Activated T-cell treated with anti-CD3 and anti-CD28 coated beads, Interleukin-2, amount 50 U/mL, for 48 hours (primary cell): ENCODE data around the gene EPHB2.
"Not testable (repeated sequence)": the region's sequence is repeated elsewhere in the genome, so short reads cannot be mapped to it uniquely, and the experiment has no call there.

Experiments
- DNase-seq, 2 experiments: peaks; one replicate each; pipeline ENCODE4 v3.0.0-alpha.2; 2020

The EPHB2 gene

DNA sequence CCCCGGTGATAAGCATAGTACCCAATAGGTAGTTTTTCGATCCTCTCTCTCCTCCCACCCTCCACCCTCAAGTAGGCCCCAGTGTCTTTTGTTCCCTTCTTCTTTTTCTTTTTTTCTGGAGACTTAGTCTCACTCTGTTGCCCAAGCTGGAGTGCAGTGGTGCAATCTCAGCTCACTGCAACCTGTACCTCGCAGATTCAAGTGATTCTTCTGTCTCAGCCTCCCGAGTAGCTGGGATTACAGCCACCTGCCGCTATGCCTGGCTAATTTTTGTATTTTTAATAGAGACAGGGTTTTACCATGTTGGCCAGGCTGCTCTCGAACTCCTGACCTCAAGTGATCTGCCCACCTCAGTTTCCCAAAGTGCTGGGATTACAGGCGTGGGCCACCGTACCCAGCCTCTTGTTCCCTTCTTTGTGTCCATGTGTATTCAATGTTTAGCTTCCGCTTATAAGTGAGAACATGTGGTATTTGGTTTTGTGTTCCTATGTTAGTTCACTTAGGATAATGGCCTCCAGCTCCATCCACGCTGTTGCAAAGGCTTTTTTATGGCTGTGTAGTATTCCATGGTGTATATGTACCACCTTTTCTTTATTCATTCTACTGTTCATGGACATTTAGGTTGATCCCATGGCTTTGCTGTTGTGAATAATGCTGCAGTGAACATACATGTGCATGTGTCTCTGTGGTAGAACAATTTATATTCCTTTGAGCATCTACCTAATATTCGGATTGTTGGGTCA, 133.0 kb downstream of the EPHB2 start:
- not testable (repeated sequence) for DNase-seq

DNA sequence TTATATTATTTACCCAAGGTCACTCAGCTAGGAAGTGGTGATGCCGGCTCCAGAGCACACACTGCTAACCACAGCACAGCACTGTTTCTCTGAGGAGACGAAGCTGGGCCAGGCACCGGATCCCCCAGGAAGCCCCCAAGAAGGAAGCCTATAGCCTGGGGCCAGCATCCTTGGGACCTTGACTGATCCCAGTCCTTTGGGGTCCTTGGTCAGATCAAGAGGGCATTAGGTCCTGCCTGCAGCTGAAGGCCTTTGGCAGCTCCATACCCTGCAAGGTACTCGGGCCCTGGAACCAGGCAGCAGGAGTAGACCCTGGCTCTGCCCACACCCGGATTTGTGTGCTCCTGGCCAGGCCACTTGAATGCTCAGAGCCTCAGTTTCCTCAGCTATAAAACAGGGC, 134.0 kb downstream of the EPHB2 start:
- DNase-seq = no peak

- no peak for DNase-seq
Measured at GRCh38 chr1:22845398-22845935, 134.8 kb downstream of the EPHB2 start.

- DNase-seq = peak; percentile 19 to 21
Measured at GRCh38 chr1:22846458-22846857, 135.8 kb downstream of the EPHB2 start.

DNA sequence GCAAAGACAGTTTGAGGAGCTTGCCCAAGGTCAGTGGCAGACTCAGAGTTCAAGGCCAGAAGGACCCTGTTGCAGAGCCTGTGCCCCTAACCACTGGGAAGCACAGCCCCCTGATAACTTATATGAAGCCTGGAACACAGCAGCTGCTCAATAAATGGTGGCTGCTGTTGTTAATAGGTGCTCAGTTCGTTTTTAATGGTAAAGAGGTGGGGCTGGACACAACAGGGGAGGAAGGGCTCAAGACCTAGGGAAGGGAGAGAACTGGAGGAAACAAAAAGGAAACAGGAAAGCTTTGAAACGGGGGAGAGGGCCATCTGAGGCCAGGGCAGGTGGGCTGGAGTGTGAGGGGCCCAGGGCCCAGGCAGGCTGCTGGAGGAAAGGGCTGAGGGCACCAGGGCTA, 136.6 kb downstream of the EPHB2 start:
- DNase-seq = no peak

- no peak for DNase-seq
Measured at GRCh38 chr1:22847709-22848108, 137.1 kb downstream of the EPHB2 start.

DNA sequence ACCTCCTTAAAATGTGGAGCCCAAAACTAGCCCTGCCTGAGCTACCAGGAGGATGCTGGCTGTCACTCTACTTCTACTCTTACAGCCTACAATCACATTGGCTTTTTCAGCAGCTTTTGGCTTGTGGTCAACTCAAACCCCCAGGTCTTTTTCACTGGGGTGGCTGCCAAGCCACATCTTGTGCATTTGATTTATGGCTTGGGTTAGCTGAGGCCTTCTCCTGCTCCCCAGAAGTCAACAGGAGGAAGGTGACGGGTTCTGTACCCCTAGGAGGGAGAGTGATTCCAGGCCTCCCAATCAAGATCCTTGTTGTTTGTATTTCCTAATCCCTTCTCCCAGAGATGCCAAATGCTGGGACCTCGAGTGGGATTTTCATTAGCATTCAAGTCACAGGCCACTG, 137.8 kb downstream of the EPHB2 start:
- DNase-seq = no peak

- DNase-seq = no peak
Measured at GRCh38 chr1:22849770-22850169, 139.1 kb downstream of the EPHB2 start.

DNA sequence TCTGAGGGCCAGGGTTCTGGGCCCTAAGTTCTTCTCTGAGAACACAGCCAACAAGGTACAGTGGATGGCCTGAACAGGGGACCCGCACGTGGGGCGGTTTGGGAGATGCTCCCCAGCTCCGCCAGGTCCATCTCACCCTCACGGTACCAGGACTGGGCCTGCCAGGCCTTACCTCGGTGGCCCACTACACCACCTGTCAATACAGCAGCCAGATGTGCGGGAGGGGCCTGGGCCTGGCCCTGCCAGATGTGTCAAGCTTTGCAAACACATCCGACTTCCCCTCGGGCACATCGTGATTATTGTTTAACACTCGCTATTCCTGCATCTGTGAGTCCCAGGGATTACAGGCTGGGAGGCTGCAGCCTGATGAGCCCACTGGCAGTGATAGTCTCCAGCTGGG, 139.6 kb downstream of the EPHB2 start:
- DNase-seq = no peak

GRCh38 chr1:22850681-22851080, 140.0 kb downstream of the EPHB2 start:
- DNase-seq = no peak

DNA sequence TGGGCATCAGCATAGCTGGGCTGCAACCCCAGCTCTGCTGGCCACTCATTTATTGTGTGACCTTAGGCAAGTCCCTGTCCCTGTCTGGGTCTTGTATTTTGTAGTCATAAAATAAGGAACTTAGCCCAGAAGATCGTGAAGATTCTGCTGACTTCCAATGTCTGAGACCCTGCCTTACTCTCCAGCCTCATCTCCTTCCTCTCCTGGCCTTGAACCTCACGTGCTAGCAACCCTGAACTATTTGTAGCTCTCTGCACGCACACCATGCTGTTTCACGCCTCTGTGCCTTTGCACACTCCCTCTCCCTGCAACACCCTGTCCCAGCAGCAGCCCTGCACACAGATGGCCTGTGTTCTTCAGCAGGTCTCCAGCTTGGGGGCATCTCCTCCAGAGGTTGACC, 140.9 kb downstream of the EPHB2 start:
- DNase-seq = no peak

GRCh38 chr1:22852144-22852655, 141.6 kb downstream of the EPHB2 start:
- DNase-seq = no peak

- DNase-seq = no peak
Measured at GRCh38 chr1:22853651-22854185, 143.1 kb downstream of the EPHB2 start.

DNA sequence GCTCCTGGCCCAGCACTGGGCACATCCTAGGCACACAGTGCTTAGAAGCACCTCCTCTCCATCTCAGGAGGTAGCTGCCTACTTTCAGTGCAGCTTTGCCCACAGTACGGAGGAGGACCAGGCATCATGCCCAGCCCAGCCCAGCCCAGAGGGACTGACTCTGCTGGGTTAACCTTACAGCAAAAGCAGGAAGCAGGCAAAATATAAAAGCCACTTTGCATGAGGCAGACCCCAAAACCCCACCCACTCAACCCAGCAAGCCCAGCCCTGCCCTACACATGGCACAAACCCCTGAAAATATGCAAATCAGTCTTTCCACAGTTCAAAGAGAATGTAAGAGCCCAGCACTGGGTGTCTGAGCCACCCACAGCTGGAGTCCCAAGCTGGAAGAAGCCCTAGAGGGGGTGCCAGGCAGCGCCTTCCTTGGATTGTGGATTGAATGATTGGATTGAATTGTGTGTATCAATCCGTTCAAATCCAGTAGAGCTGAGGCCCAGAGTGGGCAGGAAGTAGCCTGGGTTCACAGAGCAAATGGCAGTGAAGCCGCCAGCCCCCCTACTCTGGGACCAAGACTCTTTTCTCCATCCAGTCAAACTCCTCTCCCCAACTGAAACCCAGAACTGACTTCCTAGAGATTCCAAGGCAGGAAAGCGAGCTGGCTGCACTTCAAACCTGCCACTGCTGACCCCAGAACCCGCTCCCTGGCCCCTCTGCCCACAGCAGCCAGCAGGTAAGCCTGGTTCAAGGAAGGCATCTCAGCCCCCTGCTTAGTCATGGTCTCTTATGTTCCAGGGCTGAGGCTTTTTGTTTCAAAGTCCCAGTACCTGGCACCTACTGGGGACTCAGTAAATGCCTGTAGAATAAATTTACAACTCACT, 144.3 kb downstream of the EPHB2 start:
- no peak for DNase-seq

DNA sequence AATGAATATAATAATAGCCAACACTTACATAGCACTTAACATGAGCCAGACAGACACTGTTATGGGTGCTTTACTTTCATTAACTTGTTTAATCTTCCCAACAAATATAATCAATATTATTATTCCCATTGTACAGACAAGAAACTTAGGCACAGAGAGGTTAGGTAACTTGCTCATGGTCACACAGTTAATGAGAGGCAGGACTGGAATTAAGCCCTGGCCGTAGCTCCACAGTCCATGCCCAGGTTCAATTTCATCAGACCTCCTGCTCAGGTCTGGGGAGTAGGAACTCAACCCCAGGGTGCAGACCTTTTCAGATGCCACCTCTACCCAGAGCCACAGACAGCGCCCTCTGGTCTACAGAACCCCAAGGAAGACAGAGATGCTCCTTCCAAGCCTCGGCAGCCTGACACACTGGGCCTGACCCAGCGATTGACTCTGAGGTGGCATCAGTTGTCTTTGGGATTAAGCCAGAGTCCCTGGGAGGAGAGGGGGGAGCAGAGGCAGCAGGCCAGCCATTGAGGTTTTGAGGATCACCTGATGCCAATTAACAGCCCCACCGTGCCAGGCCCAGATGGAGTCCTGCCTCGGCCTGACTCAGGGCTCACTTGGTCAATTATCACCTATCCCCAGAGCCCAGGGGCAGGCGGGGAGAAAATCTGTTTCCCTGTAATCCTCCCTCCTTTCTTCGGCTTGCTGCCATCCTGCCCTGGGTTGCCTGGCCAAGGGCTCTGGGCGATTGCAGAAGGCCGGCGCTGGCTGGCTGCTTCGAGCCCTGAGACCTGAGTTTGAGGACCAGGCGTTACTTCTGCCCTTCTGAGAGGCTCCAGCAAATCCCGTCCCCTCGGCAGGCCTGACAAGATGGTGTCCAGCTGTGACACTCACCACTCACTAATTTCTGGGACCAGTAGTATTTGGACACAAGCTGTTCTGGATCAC, 145.3 kb downstream of the EPHB2 start:
- no peak for DNase-seq

- DNase-seq = no peak
Measured at GRCh38 chr1:22857661-22858060, 147.0 kb downstream of the EPHB2 start.

DNA sequence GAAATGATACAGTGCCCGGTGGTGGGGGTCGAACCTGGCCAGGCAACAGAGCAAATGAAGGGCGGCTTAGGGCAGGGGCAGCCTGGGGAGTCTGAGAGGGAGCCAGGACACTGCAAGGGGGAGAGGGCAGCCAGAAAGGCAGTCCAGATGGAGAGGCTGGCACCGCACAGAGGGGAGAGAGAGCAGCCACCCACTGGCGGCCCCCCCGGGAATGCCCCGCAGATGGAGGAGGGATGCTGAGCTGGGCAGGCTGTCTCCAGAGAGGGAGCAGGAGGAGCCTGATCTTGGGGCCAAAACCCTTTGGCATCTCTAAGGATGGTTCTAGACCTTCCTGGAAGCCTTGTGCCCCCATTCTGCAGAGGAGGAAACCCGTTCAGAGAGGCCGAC, 149.8 kb downstream of the EPHB2 start:
- no peak for DNase-seq

GRCh38 chr1:22860883-22861385, 150.3 kb downstream of the EPHB2 start:
- DNase-seq = no peak

DNA sequence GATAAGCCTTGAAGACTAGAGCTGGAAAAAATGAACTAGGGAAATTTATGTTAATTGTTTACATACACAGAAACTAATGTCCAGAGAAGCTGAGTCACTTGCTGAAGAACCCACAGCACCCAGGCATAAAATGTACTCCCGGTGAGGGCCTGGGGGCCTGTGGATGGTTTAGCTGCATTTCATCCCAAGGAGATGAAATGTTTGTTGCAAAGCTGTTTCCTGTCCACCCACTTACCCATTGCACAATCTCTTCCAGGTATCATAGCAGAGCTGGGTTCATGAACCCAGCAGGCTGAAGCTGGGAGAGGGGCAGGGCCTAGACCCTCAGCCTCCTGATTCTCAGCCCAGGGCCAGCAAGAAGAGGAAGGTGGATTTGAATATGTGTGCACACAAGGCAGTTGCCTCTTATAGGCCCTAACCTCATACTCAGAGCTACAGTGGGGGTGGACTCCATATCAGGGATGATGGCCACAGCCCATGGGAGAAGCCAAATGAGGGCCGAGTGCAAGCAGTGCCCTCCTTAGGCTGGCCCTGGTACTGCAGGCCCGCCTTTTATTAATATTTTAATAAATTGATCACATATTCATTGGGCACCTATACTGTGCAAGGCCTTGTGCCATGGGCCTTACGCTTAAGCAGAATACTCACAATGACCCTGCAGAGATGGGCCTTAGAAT, 151.3 kb downstream of the EPHB2 start:
- DNase-seq = peak; percentile 40 to 42

DNA sequence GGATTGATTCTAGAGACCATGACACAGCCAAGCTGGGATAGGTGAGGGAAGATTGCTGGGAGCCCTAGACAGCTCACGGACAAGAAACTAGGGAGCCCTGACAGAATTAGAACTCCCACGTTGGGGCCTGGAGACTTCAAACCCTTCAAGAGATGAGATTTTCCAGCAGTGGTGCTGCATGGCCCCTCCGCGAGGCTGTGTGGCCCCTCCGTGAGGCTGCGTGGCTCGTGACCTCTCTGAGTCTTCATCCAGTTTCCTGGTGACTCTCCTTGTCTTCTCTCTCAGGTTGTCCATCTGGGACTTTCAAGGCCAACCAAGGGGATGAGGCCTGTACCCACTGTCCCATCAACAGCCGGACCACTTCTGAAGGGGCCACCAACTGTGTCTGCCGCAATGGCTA, 152.1 kb downstream of the EPHB2 start:
- no peak for DNase-seq

- DNase-seq = no peak
Measured at GRCh38 chr1:22863766-22864165, 153.1 kb downstream of the EPHB2 start.

- DNase-seq = no peak
Measured at GRCh38 chr1:22864886-22865285, 154.2 kb downstream of the EPHB2 start.
